SU-DHL-6 (cell line): ENCODE data around the gene SHOC2.

ENCODE experiments used
- H2AFZ ChIP-seq: fragments of 200-600 bp; sonication (generic); 2 replicates; pipeline ENCODE4 v1.6.1; 2014; ENCODE audit warnings: low read depth, mild to moderate bottlenecking, moderate library complexity, mixed read lengths, antibody characterized with exemption, low read length; ENCODE audit not compliant: severe bottlenecking
- H3F3A ChIP-seq: fragments of 200-600 bp; shearing (Covaris generic); 2 replicates; pipeline ENCODE4 v1.6.0; 2016; ENCODE audit warnings: antibody characterized with exemption, mild to moderate bottlenecking; ENCODE audit not compliant: insufficient read depth
- H3K27ac ChIP-seq: fragments of 200-600 bp; sonication (generic); 2 replicates; pipeline ENCODE4 v1.5.1; 2016; ENCODE audit warnings: low read depth, mild to moderate bottlenecking, low read length, moderate library complexity, mixed read lengths
- H3K27me3 ChIP-seq: fragments of 200-600 bp; sonication (generic), shearing (Covaris generic); 2 replicates; pipeline ENCODE4 v1.6.0; 2014; ENCODE audit warnings: mild to moderate bottlenecking, low read length
- H3K36me3 ChIP-seq: fragments of 200-600 bp; sonication (generic); 2 replicates; pipeline ENCODE4 v1.6.1; 2014; ENCODE audit warnings: mild to moderate bottlenecking, low read length, mixed read lengths
- H3K4me2 ChIP-seq: fragments of 300-600, 200-600 bp; shearing (Covaris generic), sonication (generic); 2 replicates; pipeline ENCODE4 v1.6.0; 2014; ENCODE audit warnings: low read length, low read depth, mild to moderate bottlenecking; ENCODE audit not compliant: poor library complexity, severe bottlenecking
- H3K4me3 ChIP-seq: fragments of 200-600 bp; sonication (generic); 2 replicates; pipeline ENCODE4 v1.5.1; 2014; ENCODE audit warnings: antibody characterized with exemption, low read length, mild to moderate bottlenecking, mixed read lengths; ENCODE audit not compliant: insufficient read depth, poor library complexity, severe bottlenecking
- H3K79me2 ChIP-seq: fragments of 200-600 bp; sonication (generic); 2 replicates; pipeline ENCODE4 v1.6.1; 2014; ENCODE audit warnings: mild to moderate bottlenecking, low read length, moderate library complexity; ENCODE audit not compliant: insufficient read depth
- H3K9ac ChIP-seq: fragments of 200-600 bp; sonication (generic); 2 replicates; pipeline ENCODE4 v1.7.0; 2014; ENCODE audit warnings: mild to moderate bottlenecking, low read length
- H3K9me2 ChIP-seq: fragments of 200-600 bp; sonication (generic); replicated peaks from 2 replicates; pipeline ENCODE4 v1.6.1; 2014; ENCODE audit warnings: low read length; ENCODE audit not compliant: insufficient read depth
- H3K9me3 ChIP-seq: fragments of 200-600 bp; sonication (generic); 2 replicates; pipeline ENCODE4 v1.6.1; 2014; ENCODE audit warnings: low read length, mixed read lengths; ENCODE audit not compliant: insufficient read depth
- H4K20me1 ChIP-seq: fragments of 200-600 bp; sonication (generic); 2 replicates; pipeline ENCODE4 v1.6.1; 2014; ENCODE audit warnings: low read depth, mild to moderate bottlenecking, antibody characterized with exemption, low read length, moderate library complexity, mixed read lengths
- CTCF ChIP-seq: fragments of 200-600 bp; sonication (generic); IDR thresholded peaks from one replicate; pipeline ENCODE4 v1.5.1; 2017; ENCODE audit warnings: antibody characterized with exemption, mild to moderate bottlenecking, low read length, moderate library complexity; ENCODE audit not compliant: insufficient read depth, poor library complexity, severe bottlenecking
- EZH2phosphoT487 ChIP-seq: fragments of 200-600 bp; sonication (generic), shearing (Covaris generic); conservative IDR thresholded peaks from 2 replicates; pipeline ENCODE4 v1.6.1; 2018; ENCODE audit warnings: mild to moderate bottlenecking, antibody characterized with exemption, low read length, moderate library complexity, mixed read lengths

Gene SHOC2

GRCh38 chr10:111037858-111038257, 118.5 kb downstream of the SHOC2 start:
- no peak overlapping the region for H3K4me2 ChIP-seq

GRCh38 chr10:111039522-111039921, 120.1 kb downstream of the SHOC2 start:
- Histone ChIP-seq H3K9me3 (peaks cover 8% of the 10 kb centered on the region; the same call in 1 of the 2 replicates), H4K20me1 (no peaks in the 10 kb centered on the region), H3F3A (no peaks in the 10 kb centered on the region), H3K4me3 (no peak overlapping the region), H3K27ac (no peak overlapping the region), H3K9ac (no peak overlapping the region), H3K27me3 (no peaks in the 10 kb centered on the region), H3K4me2 (no peak overlapping the region), H3K9me2 (no peaks in the 10 kb centered on the region), H3K79me2 (no peaks in the 10 kb centered on the region), H3K36me3 (no peaks in the 10 kb centered on the region), H2AFZ (no peak overlapping the region)
- TF ChIP-seq CTCF (no peak), EZH2phosphoT487 (no peak)

More at GRCh38 chr10:111037858-111038257, 118.5 kb downstream of the SHOC2 start:
- Histone ChIP-seq H3K9me3 (peaks cover 8% of the 10 kb centered on the region; the same call in 1 of the 2 replicates), H3K9ac (no peak overlapping the region), H3F3A (no peaks in the 10 kb centered on the region), H3K79me2 (no peaks in the 10 kb centered on the region), H2AFZ (no peak overlapping the region), H3K27me3 (no peaks in the 10 kb centered on the region), H3K36me3 (no peaks in the 10 kb centered on the region), H4K20me1 (no peaks in the 10 kb centered on the region), H3K9me2 (no peaks in the 10 kb centered on the region), H3K27ac (no peak overlapping the region), H3K4me3 (no peak overlapping the region)
- TF ChIP-seq EZH2phosphoT487 (no peak), CTCF (peak; percentile 18)

GRCh38 chr10:111057006-111057405, 137.6 kb downstream of the SHOC2 start:
- H3K27me3 ChIP-seq: no peaks in the 10 kb centered on the region
- H2AFZ ChIP-seq: no peak overlapping the region
- no peak overlapping the region for H3K9ac ChIP-seq
- no peak overlapping the region for H3K4me2 ChIP-seq
- no peak overlapping the region for H3K27ac ChIP-seq
- H3K79me2 ChIP-seq: no peaks in the 10 kb centered on the region
- H3K4me3 ChIP-seq: no peak overlapping the region
- no peaks in the 10 kb centered on the region for H4K20me1 ChIP-seq
- H3F3A ChIP-seq: no peaks in the 10 kb centered on the region
- no peaks in the 10 kb centered on the region for H3K36me3 ChIP-seq
- TF ChIP-seq CTCF (no peak), EZH2phosphoT487 (no peak)
- no peaks in the 10 kb centered on the region for H3K9me2 ChIP-seq
- H3K9me3 ChIP-seq: no peaks in the 10 kb centered on the region
